GM18951 (cell line): ENCODE measurements around the gene CPNE4.

Experiments
- POLR2A ChIP-seq: IDR thresholded peaks from 4 replicates; pipeline ENCODE4 v1.6.1; 2011; ENCODE audit warnings: mild to moderate bottlenecking; ENCODE audit not compliant: insufficient read length, insufficient read depth; ENCODE audit errors: extremely low read depth
- in situ Hi-C: fragments of 300-500 bp; cut with MboI; formaldehyde crosslinking; loops from one replicate; pipeline ENCODE4 v1.12.0; 2022; ENCODE audit warnings: low sequenced_read_pairs, mixed read lengths, inconsistent platforms; ENCODE audit not compliant: unreplicated experiment

The CPNE4 gene

DNA sequence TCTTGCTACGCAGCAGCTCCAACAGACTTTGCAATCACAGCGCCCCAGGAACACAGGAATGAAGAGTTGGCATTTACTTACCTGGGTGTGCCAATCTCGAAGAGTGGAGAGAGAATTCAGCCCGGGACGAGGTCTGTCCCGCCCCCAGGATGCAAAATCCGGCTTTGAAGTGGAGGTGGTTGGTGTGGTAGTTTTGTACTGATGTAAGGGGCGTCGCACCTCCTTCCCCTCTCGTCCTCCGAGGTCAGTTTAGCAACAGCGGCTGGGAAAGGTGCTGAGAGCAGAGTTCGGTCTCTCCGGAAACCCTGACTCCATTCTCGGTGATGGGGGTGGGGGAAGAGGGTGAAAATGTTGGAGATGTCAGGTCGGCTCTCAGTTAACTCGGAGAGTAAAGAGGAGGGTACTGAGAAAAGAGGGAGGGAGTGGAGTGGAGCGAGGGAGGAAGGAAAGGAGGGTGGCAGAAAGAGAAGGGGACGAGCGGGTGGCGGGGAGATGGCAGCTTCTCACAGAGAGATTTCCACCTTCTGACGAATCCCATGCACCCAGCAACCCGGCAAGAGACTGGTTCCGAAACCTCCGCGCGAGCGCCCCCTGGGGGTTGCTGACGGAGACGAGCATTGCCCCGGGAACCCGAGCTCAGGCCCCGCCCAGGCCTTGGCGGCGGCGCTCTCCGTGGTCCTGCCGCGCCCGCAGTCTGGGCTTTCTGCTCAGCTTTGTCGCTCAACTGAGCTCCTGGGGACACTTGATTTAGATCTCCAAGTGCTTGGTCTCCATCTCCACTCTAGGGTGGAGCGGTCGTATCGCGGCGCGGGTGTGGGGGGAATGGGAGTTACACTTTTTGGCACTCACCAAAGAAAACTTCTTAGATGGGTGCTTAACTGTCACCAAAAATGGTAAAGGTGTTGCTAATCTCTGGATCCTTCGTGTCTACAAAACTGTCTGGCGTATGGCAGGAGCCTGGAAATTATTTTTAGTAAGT, at the start of gene CPNE4:
Gene CPNE4 (minus strand): TSS at position 529 of the 979 bp plus-strand sequence.
- in situ Hi-C loops: loop anchor here (25.0 kb wide), 2 partner anchors 797 to 997 kb away; partner anchors contain the start of genes ASTE1 and NEK11
- TF ChIP-seq POLR2A: no peak

DNA sequence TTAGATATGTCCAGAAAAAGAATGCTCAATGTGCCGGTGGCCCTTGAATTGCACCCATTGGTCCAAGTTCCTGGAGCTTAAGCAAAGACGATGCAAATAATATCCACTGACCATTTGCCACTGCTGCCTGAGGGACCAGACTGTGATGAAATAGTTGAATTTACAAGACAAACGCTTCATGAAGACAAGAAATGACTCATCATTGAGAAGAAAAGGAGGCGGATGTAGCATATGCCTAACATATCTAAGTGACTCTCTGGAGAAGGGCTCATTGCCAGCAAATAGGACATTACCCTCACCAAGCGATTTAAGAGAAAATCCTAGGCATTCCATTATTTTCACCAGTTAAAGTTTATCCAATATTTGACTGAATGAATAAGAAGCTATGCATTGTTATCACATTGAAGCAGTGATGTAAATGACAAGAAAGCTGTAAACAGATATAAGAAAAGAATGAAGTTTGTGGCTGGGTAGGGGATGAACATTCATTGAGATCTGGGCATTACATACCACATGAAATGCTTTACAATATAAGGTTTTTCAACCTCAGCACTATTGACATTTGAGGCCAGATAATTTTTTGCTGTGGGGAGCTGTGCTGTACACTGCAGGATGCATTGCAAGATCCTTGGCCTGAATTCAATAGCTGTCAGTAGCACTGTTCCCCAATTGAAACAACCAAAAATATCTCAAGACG, 48.9 kb upstream of the CPNE4 start:
- TF ChIP-seq POLR2A: no peak
- in situ Hi-C loops: no loop called here

DNA sequence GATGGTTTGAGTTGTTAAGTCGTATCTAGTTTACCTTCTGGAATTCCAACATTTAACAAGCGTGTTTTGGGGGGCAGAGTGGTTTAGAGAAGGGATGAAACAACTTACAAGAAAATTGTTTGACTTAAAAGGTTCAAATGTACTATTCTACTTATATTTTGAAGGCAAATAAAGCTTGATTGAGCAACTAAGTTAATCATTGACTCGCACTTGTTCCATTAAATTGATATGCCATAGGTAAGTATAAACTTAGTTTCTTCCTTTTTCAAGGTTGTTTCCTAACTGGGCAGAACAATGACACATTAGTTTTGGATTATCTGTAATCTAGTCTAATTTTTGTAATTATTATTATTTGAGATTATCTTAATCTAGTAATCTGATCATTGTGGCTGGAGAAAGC, 48.3 kb upstream of the CPNE4 start:
- TF ChIP-seq POLR2A: no peak
- in situ Hi-C loops: no loop called here

DNA sequence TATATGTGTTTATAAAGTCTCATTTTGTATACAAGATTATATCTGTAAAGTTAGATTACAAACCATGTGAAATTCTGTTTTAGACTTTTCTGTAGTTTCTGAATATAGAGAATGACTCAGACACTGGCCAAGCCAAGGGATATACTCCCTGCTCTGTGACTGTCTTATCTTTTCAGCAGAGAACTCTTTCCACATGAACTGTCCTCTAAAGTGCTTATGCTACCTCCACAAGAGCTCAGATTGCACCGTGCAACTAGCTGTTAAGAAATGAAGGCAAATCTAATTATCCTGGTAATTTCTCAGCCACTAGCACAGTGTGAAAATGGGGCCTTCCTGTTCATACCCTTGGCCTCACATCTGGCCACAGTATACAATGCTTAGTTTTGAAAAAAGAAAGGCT, 44.3 kb upstream of the CPNE4 start:
- TF ChIP-seq POLR2A: no peak

DNA sequence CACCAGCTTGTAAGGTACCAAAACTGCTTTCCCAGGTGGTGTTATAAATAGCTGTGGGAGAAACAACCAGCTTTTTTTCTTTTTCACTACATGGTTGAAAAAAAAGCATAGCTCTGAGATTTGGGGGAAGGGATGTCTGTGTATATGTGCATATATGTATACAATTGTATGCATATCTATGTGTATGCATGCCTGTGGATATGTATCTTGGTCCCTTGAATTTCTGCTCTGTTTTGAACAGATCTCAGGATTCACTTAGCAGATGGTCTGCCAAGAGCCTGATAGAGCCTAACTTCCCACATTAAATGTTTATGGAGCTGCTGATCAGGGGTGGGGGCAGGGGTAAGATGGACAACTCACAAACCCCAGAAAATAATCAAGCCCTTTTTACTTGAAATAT, 39.0 kb upstream of the CPNE4 start:
- TF ChIP-seq POLR2A: no peak

More for the DNA sequence above, 44.3 kb upstream of the CPNE4 start:
- in situ Hi-C loops: no loop called here

DNA sequence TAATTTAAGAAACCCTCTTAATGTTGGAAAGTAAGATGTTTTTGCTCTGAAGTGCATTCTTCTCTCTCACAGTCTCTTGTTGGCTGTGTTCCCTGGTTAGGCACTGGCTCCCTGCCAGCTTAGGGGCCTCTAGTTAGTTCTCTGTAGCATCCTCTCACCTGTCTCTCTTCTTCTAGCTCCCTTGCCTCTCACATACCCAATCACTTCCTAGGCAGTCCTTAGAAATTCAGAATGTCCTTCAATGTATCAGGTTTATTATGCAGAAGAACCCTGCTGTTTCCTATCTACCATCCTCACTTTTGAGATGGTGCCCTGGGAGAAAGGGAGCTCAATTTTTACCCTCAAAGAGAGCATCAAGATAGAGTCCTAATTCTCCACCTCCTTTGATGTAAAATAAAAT, 36.2 kb upstream of the CPNE4 start:
- in situ Hi-C loops: no loop called here
- TF ChIP-seq POLR2A: no peak

More for the DNA sequence above, 39.0 kb upstream of the CPNE4 start:
- in situ Hi-C loops: no loop called here

DNA sequence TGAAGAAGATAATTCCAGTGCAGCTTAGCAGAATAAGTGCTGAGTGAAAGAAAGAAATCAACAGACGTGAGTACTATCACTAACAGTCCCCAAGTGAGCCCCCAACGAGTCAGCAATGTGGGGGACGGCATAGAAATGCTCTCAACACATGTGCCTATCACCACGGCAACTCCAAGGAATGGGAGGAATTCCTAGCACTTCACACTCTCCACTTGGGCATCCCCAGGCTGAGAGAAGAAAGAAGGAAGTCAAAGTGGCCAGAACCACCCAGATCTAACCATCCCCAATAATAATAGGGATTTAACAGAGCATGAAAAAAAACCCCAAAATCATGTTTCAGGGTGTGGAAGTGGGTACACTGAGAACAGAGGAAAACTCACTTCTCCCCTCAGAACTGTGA, 29.3 kb upstream of the CPNE4 start:
- in situ Hi-C loops: no loop called here
- no peak for TF ChIP-seq POLR2A

DNA sequence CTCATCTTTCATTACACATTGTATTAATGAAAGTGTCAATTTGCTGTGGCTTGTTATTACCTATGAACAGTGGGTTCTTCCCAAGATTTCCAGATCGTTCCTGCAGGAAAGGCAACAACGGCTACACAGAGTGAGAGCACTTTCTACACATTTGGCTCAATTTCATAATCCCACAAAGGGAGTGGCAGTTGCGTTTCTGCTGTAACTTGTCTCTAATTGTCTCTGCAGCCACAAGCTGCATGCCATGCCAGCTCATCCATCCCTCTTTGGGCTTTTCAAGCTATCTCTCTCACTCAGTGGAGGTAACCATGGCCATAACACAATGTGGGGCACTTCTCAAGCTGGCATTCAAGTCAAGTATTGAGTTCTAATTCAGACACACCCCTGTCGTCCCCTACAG, 27.7 kb upstream of the CPNE4 start:
- in situ Hi-C loops: no loop called here
- TF ChIP-seq POLR2A: no peak

DNA sequence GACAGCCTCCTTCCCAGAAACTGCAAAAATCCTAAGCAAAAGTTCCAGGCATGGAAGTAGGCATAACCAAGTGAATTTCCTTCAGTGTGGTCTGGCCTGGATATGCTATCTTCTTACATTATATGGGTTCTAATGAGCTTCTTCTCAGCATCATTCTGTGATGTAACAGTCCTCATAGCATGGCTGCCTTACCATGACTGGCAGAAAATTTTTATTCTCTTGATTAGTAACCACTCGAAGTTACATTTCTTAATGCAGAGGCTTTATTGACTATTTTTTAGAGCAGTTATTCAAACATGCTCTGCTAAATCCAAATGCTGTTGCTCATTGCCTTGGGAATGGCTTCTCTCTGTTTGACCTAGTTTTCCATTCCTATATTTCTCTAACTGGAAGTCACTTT, 21.1 kb upstream of the CPNE4 start:
- in situ Hi-C loops: no loop called here
- TF ChIP-seq POLR2A: no peak

DNA sequence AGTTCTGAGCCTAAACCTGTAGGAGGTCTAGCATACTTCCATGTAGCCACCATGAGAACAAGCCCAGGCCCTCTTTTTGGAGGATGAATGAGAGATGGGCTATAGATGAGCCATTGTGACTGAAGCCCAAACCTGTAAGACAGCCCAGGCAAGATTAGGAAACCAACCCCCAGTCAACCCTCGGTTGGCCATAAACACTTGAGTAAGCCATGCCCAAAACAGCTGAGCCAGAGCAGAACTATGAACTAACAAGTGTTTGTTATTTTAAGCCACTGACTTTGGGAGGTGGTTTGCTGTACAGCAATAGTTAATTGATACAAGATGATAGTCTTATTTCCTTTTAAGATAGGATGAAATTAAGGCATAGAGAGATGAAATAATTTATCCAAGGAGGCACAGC, 12.4 kb upstream of the CPNE4 start:
- in situ Hi-C loops: loop anchor here (25.0 kb wide), 2 partner anchors 810 to 1010 kb away; partner anchors contain the start of genes ASTE1 and NEK11
- no peak for TF ChIP-seq POLR2A

DNA sequence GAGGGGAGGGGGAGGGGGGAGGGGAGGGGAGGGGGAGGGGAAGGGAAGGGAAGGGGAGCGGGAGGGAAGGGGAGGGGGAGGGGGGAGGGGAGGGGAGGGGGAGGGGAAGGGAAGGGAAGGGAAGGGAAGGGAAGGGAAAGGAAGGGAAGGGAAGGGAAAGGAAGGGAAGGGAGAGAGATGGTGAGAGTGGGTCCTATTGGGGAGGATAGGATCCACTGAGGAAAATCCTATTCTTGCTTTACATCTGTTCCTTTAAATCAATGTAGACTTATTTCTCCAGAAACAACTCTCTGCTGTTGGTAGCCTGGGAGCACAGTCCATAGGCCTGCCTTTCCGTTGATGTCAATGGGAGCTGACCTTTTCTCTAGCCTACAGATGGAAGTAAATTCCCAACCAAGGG, 10.1 kb upstream of the CPNE4 start:
- in situ Hi-C loops: loop anchor here (25.0 kb wide), 2 partner anchors 808 to 1008 kb away; partner anchors contain the start of genes ASTE1 and NEK11

DNA sequence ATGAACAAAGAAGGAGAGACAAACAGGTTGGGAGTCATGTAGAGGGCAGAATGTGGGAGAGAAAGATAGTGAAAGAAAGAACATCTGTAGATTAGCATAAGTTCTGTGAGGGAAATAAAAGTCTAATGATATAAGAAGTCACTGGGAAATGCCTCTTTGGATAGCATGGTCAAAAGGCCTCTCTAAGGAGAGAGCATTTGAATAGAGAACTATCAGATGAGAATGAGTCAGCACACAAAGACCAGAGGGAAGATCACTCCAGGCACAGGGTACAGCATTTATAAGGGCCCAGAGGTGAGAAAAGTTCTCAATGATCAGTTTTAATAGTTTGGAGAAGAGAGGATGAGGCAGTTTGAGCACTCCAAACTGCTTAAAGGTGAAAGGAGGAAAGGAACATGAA, 7.9 kb upstream of the CPNE4 start:
- TF ChIP-seq POLR2A: no peak
- in situ Hi-C loops: loop anchor here (25.0 kb wide), 2 partner anchors 805 to 1005 kb away; partner anchors contain the start of genes ASTE1 and NEK11

DNA sequence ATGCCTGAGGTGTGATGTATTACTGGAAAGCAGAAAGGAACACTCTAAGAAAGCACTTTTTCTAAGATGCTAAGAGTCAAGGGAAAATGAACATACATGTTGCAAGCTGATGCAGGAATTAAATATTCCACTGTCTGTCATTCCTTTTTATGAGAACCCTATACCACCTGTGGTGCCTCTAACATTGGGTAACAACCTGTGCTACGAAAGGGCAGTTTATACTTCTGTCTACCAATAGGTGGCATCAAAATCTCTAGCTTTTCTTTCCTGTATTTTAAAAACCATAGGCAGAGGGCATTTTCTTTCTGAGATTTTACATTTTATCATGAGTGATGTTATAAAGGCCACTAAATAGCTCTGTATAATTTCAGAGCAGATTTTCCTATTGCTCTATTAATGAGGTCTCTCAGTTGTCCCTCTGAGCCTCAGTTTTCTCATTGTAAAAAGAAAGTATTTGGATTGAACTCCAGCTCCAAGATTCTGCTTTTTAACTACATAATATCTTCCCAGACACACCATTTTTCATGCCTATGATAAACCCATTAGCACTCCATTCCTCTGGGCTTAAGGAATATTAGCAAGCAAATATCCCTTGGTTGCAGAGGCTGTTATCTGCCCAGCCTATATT, 3.5 kb upstream of the CPNE4 start:
- in situ Hi-C loops: loop anchor here (25.0 kb wide), 2 partner anchors 801 to 1001 kb away; partner anchors contain the start of genes ASTE1 and NEK11
- no peak for TF ChIP-seq POLR2A
